Measurements from ENCODE around the gene SAPCD2.

SAPCD2 gene

GRCh38 chr9:137052293-137052692 lies 18.1 kb downstream of the SAPCD2 start:
- no peaks in the 10 kb centered on the region for H3K36me3 Mint-ChIP-seq (ENCODE audit: low read depth)
- H3K27me3 Mint-ChIP-seq (ENCODE audit: low read depth, poor library complexity) = peaks cover 94% of the 10 kb centered on the region
- TF ChIP-seq CTCF (IDR thresholded peaks at IDR 0.05) = no peak
- no peak overlapping the region for H3K4me3 Mint-ChIP-seq
- no peaks in the 10 kb centered on the region for H3K4me1 Mint-ChIP-seq
- no peaks in the 10 kb centered on the region for H3K9me3 Mint-ChIP-seq
- DNase-seq = no peak
- no peak overlapping the region for H3K27ac Mint-ChIP-seq

DNA sequence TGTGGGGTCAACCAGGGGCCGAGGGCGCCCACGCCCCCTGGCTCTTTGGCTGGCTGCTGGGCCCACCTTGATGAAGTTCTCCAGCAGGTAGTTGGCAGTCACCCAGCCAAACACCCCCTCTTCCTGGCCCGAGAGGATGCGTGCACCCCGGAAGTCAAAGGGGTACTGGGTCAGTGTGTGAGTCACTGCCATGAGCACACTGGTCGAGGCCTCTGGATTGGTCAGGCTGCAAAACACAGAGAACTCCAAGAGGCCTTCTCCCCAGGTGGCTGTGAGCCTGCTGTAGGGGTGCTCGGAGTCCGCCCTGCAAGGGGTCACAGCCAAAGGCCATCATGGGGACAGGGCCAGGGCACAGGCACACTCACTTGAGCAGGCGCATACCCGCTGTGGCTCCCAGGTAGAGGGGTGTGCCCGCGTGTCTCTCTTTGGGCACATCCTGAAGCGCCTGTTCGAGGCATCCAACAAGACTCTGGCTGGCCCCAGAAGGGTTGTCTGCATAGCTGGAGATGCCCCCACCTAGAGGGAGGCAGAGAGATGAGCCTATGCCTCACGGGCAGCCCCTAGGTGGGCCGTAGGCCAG lies 19.1 kb downstream of the SAPCD2 start:
- Mint-ChIP-seq H3K9me3 (no peaks in the 10 kb centered on the region), H3K27ac (no peak overlapping the region), H3K36me3 (ENCODE audit: low read depth) (no peaks in the 10 kb centered on the region), H3K27me3 (ENCODE audit: low read depth, poor library complexity) (peaks cover 94% of the 10 kb centered on the region), H3K4me1 (no peaks in the 10 kb centered on the region), H3K4me3 (no peak overlapping the region)
- no peak for TF ChIP-seq CTCF (IDR thresholded peaks at IDR 0.05)
- no peak for DNase-seq

GRCh38 chr9:137050570-137050969 lies 19.8 kb downstream of the SAPCD2 start:
- H3K4me1 Mint-ChIP-seq = no peaks in the 10 kb centered on the region
- DNase-seq = no peak
- no peak overlapping the region for H3K27ac Mint-ChIP-seq
- H3K4me3 Mint-ChIP-seq = no peak overlapping the region
- no peaks in the 10 kb centered on the region for H3K9me3 Mint-ChIP-seq
- no peak for TF ChIP-seq CTCF (IDR thresholded peaks at IDR 0.05)
- H3K36me3 Mint-ChIP-seq (ENCODE audit: low read depth) = no peaks in the 10 kb centered on the region
- H3K27me3 Mint-ChIP-seq (ENCODE audit: low read depth, poor library complexity) = peaks cover 92% of the 10 kb centered on the region

GRCh38 chr9:137049544-137050449 lies 20.6 kb downstream of the SAPCD2 start:
- Mint-ChIP-seq H3K27me3 (ENCODE audit: low read depth, poor library complexity) (peaks cover 92% of the 10 kb centered on the region), H3K4me1 (no peaks in the 10 kb centered on the region), H3K4me3 (no peak overlapping the region), H3K36me3 (ENCODE audit: low read depth) (no peaks in the 10 kb centered on the region), H3K27ac (no peak overlapping the region), H3K9me3 (no peaks in the 10 kb centered on the region)
- TF ChIP-seq CTCF (IDR thresholded peaks at IDR 0.05) = peak; percentile 54
- peak; percentile 78 for DNase-seq

DNA sequence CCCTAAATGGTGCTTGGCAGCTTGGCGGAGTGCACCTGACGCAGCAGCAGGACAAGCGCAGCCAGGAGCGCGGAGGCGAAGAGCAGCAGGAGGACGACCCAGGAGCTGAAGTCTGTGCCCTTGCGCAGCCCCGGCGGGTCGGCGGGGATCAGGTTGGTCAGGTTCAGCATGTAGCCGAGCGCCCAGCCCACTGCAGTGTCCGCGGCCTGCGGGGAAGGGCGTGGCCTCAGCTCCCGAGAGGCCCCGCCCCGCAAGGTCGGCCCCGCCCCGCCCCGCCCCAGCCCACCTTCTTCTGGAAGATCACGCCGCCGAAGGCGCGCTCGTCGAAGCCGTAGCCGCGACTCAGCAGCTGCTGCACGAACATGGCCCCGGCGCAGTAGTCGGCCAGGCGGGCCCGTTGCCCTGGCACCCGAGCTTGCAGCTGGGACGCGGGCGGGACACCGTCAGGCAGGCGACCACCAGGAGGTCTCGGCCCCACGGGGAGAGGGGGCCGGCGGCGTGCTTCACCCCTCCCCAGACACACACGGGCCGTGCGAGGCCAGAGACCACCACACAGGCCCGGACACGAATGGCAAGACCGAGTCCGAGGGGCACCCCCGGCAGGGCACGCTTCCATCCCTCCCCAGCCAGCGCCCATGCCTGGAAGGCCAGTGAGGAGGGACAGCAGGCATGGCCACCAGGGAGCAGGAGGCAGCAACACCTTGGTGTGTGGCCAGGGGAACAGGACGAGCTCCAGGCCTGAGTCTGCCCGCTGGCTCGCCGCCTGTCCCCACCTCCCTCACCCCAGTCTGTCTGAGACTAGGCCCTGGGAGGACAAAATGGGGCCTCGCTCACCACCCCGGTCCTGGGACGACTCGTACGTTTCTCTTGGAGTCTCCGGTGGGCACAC lies 21.5 kb downstream of the SAPCD2 start:
- no peak overlapping the region for H3K27ac Mint-ChIP-seq
- peaks cover 93% of the 10 kb centered on the region for H3K27me3 Mint-ChIP-seq (ENCODE audit: low read depth, poor library complexity)
- no peaks in the 10 kb centered on the region for H3K36me3 Mint-ChIP-seq (ENCODE audit: low read depth)
- DNase-seq = no peak
- H3K9me3 Mint-ChIP-seq = no peaks in the 10 kb centered on the region
- H3K4me3 Mint-ChIP-seq = no peak overlapping the region
- TF ChIP-seq CTCF (IDR thresholded peaks at IDR 0.05) = no peak
- no peaks in the 10 kb centered on the region for H3K4me1 Mint-ChIP-seq
